GM13977 (cell line): ENCODE results near the gene RSRC1.
"Not testable (repeated sequence)": the region's sequence is repeated elsewhere in the genome, so short reads cannot be mapped to it uniquely, and the experiment has no call there.

Experiments
- DNase-seq: peaks from one replicate; pipeline ENCODE4 v3.0.0; 2012; ENCODE audit warnings: low spot score
- CTCF ChIP-seq: IDR thresholded peaks from 2 replicates; pipeline ENCODE4 v1.5.1; 2012; ENCODE audit warnings: mild to moderate bottlenecking, control low read depth; ENCODE audit not compliant: insufficient read depth; ENCODE audit errors: extremely low read depth, missing control alignments
- in situ Hi-C: fragments of 300-500 bp; cut with MboI; formaldehyde crosslinking; loops from one replicate; pipeline ENCODE4 v1.12.0; 2022; ENCODE audit warnings: low sequenced_read_pairs, low pct_unique_long_range_greater_than_20kb, mixed read lengths, inconsistent platforms; ENCODE audit not compliant: unreplicated experiment

Gene RSRC1

GRCh38 chr3:158506456-158506855, 396.6 kb downstream of the RSRC1 start:
- no peak for TF ChIP-seq CTCF
- in situ Hi-C loops: no loop called here
- no peak for DNase-seq

- no peak for TF ChIP-seq CTCF
- DNase-seq: no peak
- in situ Hi-C loops: no loop called here
Measured at GRCh38 chr3:158508481-158508880, 398.6 kb downstream of the RSRC1 start.

GRCh38 chr3:158509891-158510290, 400.0 kb downstream of the RSRC1 start:
- in situ Hi-C loops: no loop called here
- no peak for DNase-seq
- no peak for TF ChIP-seq CTCF

- DNase-seq, in situ Hi-C loops: not testable (repeated sequence)
Measured at GRCh38 chr3:158516729-158517128, 406.8 kb downstream of the RSRC1 start.

GRCh38 chr3:158519776-158520175, 409.9 kb downstream of the RSRC1 start:
- TF ChIP-seq CTCF: no peak
- no peak for DNase-seq

GRCh38 chr3:158520433-158520832, 410.5 kb downstream of the RSRC1 start:
- no peak for TF ChIP-seq CTCF
- DNase-seq: no peak
- in situ Hi-C loops: no loop called here

More at GRCh38 chr3:158519776-158520175, 409.9 kb downstream of the RSRC1 start:
- in situ Hi-C loops: no loop called here

- in situ Hi-C loops: no loop called here
- TF ChIP-seq CTCF: no peak
- no peak for DNase-seq
Measured at GRCh38 chr3:158522221-158523136, 412.6 kb downstream of the RSRC1 start.
